ENCODE results near the gene HERC5.

The HERC5 gene

GRCh38 chr4:88449290-88449689, 7.6 kb upstream of the HERC5 start:
- no peaks in the 10 kb centered on the region for H3K9me3 Mint-ChIP-seq
- no peaks in the 10 kb centered on the region for H3K36me3 Mint-ChIP-seq (ENCODE audit: low read depth)
- TF ChIP-seq, protein P1, sequence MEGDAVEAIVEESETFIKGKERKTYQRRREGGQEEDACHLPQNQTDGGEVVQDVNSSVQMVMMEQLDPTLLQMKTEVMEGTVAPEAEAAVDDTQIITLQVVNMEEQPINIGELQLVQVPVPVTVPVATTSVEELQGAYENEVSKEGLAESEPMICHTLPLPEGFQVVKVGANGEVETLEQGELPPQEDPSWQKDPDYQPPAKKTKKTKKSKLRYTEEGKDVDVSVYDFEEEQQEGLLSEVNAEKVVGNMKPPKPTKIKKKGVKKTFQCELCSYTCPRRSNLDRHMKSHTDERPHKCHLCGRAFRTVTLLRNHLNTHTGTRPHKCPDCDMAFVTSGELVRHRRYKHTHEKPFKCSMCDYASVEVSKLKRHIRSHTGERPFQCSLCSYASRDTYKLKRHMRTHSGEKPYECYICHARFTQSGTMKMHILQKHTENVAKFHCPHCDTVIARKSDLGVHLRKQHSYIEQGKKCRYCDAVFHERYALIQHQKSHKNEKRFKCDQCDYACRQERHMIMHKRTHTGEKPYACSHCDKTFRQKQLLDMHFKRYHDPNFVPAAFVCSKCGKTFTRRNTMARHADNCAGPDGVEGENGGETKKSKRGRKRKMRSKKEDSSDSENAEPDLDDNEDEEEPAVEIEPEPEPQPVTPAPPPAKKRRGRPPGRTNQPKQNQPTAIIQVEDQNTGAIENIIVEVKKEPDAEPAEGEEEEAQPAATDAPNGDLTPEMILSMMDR (IDR thresholded peaks at IDR 0.05; ENCODE audit: unreplicated experiment in 3 of 3): no peak
- peaks cover 24% of the 10 kb centered on the region for H3K4me1 Mint-ChIP-seq
- H3K27ac Mint-ChIP-seq: peak overlapping the region in 2 of 3 experiments; percentile 94 to 96
- H3K27me3 Mint-ChIP-seq (ENCODE audit: low read depth): no peaks in the 10 kb centered on the region
- no peak overlapping the region for H3K4me3 Mint-ChIP-seq

- TF ChIP-seq, protein P1 (IDR thresholded peaks at IDR 0.05; ENCODE audit: unreplicated experiment in 3 of 3): no peak
- no peak overlapping the region for H3K4me3 Mint-ChIP-seq
- H3K27ac Mint-ChIP-seq: no peak overlapping the region
- no peaks in the 10 kb centered on the region for H3K36me3 Mint-ChIP-seq (ENCODE audit: low read depth)
- H3K9me3 Mint-ChIP-seq: no peaks in the 10 kb centered on the region
- H3K27me3 Mint-ChIP-seq (ENCODE audit: low read depth): peaks cover 8% of the 10 kb centered on the region
- peaks cover 17% of the 10 kb centered on the region for H3K4me1 Mint-ChIP-seq
These were observed 5.7 kb upstream of the HERC5 start for GRCh38 chr4:88451205-88451604.

DNA sequence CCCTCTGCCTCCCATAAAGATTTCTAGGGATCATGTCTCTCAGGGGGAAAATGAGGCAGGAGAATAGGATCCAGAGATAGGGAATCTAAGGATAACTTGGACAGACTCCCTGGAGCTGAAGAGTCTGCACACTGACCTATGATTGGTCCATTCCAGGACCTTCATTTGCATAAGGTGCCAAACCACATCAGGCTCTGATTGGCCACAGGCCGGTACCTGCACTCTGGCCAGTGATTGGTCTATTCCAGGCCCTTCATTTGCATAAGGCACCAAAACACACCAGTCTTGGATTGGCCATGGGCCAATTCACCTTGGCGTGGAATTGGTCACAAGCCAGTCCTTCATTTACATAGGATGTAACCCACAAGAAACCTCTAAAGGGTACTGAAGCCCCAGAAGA, 4.0 kb upstream of the HERC5 start:
- Mint-ChIP-seq H3K27me3 (ENCODE audit: low read depth) (peaks cover 24% of the 10 kb centered on the region), H3K27ac (no peak overlapping the region), H3K4me1 (peaks cover 12% of the 10 kb centered on the region), H3K36me3 (ENCODE audit: low read depth) (no peaks in the 10 kb centered on the region), H3K9me3 (no peaks in the 10 kb centered on the region), H3K4me3 (no peak overlapping the region)
- TF ChIP-seq, protein P1 (IDR thresholded peaks at IDR 0.05; ENCODE audit: unreplicated experiment in 3 of 3): no peak

DNA sequence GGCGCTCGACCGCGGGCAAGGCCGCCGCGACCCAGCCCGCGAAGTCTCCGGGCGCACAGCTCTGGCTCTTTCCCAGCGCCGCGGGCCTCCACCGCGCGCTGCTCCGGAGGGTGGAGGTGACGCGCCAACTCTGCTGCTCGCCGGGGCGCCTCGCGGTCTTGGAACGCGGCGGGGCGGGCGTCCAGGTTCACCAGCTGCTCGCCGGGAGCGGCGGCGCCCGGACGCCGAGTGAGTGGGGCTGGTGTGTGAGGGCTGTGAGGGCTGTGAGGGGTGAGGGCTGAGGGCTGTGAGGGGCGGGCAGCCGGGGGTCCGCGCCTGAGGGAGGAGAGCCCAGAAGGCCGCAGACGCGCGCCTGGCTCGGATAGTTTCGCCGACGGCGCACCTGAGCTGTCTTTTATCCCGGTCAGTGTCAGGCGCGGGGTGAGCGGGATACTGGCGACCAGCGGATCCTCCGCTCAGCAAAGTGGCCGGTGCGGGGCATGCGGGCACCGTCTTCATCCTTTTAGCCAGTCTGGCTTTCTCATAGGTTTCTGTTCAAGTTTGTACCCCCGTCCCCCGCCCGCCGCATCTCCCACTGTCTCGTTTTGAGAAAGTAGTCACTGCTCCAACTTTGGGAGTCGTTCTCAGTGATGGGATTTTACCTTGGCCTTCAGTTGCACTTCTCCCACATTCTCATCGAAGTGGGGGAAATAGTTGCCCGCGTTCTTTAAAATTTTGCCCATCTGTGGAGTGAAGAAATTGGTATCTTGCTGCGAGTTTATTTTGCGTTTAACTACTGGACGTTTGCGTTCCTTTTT, 586 bp downstream of the HERC5 start:
- Mint-ChIP-seq H3K36me3 (ENCODE audit: low read depth) (no peaks in the 10 kb centered on the region), H3K4me1 (peaks cover 3% of the 10 kb centered on the region), H3K27ac (no peak overlapping the region), H3K4me3 (peak overlapping the region; percentile 92 to 98 (median 95)), H3K9me3 (no peaks in the 10 kb centered on the region), H3K27me3 (ENCODE audit: low read depth) (peaks cover 54% of the 10 kb centered on the region)
- TF ChIP-seq, protein P1 (IDR thresholded peaks at IDR 0.05; ENCODE audit: unreplicated experiment in 3 of 3): no peak

DNA sequence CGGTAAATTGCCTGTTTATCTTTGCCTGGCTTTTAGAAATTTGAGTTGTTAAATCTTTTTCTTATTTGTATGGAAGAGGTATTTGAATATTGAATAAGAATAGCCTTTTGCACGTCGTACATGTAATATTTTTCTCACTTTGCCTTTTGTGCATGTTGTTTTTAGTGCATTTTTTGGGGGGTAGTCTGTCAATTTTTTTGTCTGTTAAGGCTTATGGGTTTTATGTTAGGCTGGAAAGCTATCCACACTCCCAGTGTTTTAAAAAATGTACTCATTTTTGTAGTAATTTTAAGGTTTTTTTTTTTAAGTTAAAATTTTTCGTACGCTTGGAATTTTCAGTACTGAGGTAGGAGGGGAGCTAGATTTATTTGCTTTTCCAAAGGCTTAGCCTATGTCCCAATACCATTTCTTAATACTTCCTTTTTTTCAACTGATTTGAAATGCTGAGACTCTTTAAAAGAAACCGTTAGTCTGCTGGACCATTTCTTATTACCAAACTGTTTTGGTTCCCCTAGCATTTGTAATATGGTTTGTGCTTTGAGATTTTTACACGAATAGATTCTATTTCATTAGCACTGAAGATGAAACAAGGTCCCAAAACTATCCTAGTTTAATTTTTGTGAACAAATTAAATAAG, 1.3 kb downstream of the HERC5 start:
- TF ChIP-seq, protein P1 (IDR thresholded peaks at IDR 0.05; ENCODE audit: unreplicated experiment in 3 of 3): no peak
- Mint-ChIP-seq H3K4me3 (peak overlapping the region; percentile 76 to 95 (median 82)), H3K27ac (no peak overlapping the region), H3K36me3 (ENCODE audit: low read depth) (no peaks in the 10 kb centered on the region), H3K9me3 (no peaks in the 10 kb centered on the region), H3K4me1 (peaks cover 3% of the 10 kb centered on the region), H3K27me3 (ENCODE audit: low read depth) (peaks cover 54% of the 10 kb centered on the region)

All from nephron (organoid).